HG02588 (cell line): Measurements from ENCODE around the gene SYF2.
A peak's percentile ranks its signal among the peaks of the same experiment; 100 is the strongest.
"Not testable (repeated sequence)": the region's sequence is repeated elsewhere in the genome, so short reads cannot be mapped to it uniquely, and the experiment has no call there.

Source experiments
- ATAC-seq: cut with Tn5 transposase; IDR thresholded peaks from one replicate; pipeline ENCODE4 v1.9.1; 2021; ENCODE audit warnings: mild to moderate bottlenecking, moderate library complexity; ENCODE audit not compliant: unreplicated experiment

SYF2 gene

GRCh38 chr1:25232027-25232865 lies at the start of gene SYF2:
SYF2 (minus strand) TSS chr1:25232502; CDS start chr1:25232467, 35 bp downstream.
- ATAC-seq: peak; percentile 74

DNA sequence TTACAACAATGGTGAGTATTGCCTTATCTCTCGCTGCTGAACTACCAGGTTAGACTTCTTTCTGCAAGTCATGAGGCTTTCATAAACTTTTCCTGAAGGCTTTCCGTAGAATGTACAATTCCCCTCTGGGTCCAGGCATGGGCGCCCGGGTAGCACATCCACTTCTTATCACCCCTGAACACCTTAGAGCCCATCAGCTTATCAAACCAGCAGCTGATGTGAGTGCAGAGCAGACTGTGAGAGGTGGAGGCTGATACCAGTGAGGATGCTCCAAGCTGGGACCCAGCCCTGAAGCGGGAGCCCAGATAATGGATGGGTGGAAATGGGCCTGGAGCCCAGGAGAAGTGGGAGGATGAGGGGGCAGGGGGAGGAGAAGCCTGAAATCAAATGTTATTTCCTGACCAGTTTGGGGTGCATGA lies 47.4 kb upstream of the SYF2 start:
- not testable (repeated sequence) for ATAC-seq

DNA sequence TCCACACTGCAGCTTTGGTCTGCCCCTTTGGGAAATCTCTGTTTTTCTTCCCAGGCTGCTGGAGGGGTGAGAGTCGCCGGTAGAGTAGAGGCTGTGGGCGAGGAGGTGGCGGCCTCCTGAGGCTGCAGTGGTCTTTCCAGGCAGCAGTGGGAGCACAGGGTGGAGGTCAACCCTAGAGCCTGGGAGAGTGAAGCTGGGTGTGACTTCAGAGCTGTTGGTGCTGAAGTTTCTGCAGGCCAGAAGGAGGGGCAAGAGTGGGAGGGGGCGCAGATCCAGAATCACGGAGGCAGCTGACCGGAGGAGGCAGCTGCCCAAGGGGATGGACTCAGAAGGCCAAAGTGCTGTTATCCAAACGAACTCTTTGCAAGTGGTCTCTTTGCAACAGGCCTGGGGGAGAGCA lies 46.5 kb upstream of the SYF2 start:
- not testable (repeated sequence) for ATAC-seq

GRCh38 chr1:25278358-25278757 lies 46.1 kb upstream of the SYF2 start:
- ATAC-seq: not testable (repeated sequence)

DNA sequence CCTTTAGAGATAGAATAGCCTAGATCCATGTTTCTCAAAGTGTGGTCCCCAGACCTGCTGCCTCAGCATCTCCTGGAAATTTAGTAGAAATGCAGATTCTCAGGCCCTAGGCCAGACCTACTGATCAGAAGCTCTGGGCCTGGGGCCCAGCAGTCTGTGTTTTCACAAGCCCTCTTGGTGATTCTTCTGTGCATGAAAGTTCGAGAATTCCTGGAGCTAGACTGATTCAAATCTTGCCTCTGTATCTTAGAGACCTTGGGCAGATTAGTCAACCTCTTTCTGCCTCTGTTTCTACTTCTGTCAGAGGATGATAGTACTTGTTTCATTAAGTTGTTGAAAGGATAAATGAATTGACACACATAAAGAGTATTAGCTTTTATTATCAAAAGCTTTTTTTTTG lies 45.0 kb upstream of the SYF2 start:
- ATAC-seq: not testable (repeated sequence)

DNA sequence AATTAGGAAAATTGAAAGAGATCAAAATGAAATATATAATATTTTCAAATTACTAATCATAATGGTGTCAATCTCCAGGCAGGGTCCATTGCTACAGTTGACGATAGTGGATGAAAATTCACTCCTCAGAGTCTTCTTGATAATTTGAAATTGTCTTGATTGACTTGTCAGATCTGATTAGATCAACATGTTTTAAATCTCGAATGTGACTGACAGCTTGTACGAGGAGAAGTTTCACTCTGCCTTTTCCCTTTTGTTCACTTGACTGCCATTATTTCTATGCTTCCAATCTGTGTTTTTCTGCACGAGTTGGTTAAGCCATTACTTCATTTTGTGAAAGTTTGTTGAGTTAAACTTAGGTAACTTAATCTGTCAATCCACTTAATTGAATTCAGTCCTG lies 43.3 kb upstream of the SYF2 start:
- not testable (repeated sequence) for ATAC-seq

- ATAC-seq: not testable (repeated sequence)
Measured at GRCh38 chr1:25272238-25272637, 39.9 kb upstream of the SYF2 start, which contains the start of gene RHD. RHD (plus strand) TSS chr1:25272509; CDS start chr1:25272548, 39 bp downstream.

- not testable (repeated sequence) for ATAC-seq
Measured at GRCh38 chr1:25268143-25268760, 36.0 kb upstream of the SYF2 start.

DNA sequence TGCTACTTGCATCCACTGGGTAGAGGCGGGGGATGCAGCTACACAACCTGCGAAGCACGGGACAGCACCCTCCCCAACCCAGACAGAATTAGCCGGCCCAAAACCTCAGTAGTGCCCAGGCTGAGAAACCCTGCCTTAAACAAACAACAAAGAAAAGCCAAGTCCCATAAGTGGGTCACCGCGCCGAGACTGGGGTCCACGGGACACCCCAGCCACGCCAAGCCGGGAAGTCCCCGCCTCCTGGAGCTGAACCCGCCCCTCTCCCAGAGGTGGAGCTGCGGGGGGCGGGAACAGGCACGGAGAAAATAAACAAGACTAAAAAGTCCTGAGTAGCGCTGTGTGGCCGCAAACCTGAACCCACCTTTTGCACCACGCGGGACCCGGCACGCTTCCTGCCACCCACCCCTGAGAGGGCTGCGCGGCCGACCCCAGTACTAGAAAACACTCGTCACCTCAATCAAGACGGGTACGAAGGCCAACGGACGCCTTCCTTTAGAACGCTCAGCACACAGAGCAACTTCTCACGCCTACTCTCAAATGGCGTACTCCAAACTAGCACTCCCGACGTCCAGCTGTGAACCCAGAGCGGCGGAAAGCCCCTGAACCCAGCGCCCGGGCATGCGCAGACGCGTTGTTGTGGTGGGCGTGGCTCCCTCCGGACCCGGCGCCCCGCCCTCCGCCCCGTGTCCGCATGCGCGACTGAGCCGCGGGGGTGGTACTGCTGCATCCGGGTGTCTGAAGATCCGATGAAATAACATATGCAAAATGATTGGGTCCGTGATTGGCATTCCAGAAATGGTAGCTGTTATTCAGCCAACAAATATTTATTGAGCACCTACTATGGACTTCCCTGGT lies 35.2 kb upstream of the SYF2 start:
- peak; percentile 78 for ATAC-seq

DNA sequence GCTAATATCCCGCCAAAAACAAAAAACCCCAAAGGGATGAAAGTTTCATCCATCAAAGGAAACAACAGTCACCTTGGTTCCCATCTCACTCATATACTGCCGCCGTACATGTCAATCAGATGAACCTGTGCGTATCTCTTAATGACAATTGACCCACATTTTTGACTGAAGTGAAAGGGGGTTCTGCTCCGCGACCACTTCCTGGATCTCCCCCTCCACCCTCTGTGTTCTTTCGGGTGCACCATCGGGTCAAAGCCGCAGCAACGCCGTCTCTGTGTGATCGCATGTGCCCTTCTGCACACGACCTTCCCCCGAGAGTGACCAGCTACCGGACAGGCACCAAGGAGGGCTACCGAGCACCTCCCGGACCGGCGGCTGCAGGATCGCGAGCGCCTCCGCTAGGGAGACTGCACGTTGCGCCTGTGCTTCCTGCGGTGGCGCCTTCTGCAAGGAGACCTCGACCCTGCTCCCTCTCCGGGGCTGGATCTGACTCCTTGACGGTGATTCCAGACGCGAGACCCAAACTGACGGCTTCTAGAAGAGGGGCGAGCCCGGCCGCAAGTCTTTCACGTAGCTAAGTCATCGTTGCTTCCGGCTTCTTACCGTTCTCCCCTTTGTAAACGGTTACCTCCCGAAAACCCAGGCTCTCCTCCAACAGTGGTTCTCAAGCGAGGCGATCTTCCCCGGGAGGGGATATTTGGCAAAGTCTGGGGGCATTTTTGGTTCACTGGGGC lies 34.4 kb upstream of the SYF2 start:
- ATAC-seq: peak; percentile 29

DNA sequence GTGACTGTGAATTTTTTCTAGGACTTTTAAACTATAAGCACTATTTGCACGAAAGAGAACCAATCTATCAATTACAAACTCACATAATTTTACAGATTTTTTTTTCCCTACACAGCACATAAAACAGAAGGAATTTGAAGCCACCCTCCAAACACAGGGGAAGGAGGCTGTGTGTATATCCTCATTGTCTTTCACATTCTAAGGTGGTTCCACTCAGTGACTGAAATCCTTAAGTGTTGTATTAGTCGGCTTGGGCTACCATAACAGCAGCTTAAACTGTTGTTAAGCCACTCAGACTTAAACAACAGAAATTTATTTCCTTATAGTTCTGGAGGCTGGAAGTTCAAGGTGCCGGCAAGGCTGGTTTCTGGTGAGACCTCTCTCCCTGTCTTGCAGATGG lies 28.0 kb upstream of the SYF2 start:
- ATAC-seq: not testable (repeated sequence)

- ATAC-seq: not testable (repeated sequence)
Measured at GRCh38 chr1:25259813-25260212, 27.5 kb upstream of the SYF2 start.

GRCh38 chr1:25257196-25257595 lies 24.9 kb upstream of the SYF2 start:
- no peak for ATAC-seq

DNA sequence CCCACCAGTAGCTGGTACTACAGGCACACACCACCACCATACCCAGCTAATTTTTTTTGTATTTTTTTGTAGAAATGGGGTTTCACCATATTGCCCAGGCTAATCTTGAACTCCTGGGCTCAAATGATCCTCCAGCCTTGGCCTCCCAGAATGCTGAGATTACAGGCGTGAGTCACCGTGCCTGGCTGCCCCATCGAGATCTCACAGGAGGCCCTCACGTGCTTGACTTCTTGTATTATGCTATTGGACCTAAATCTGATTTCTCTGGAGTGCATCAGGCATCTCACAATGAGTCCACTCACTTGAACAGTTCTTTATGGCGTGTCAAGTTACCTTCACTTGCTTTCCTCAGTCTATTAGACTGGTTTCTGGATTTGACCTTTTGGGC lies 24.3 kb upstream of the SYF2 start:
- no peak for ATAC-seq

DNA sequence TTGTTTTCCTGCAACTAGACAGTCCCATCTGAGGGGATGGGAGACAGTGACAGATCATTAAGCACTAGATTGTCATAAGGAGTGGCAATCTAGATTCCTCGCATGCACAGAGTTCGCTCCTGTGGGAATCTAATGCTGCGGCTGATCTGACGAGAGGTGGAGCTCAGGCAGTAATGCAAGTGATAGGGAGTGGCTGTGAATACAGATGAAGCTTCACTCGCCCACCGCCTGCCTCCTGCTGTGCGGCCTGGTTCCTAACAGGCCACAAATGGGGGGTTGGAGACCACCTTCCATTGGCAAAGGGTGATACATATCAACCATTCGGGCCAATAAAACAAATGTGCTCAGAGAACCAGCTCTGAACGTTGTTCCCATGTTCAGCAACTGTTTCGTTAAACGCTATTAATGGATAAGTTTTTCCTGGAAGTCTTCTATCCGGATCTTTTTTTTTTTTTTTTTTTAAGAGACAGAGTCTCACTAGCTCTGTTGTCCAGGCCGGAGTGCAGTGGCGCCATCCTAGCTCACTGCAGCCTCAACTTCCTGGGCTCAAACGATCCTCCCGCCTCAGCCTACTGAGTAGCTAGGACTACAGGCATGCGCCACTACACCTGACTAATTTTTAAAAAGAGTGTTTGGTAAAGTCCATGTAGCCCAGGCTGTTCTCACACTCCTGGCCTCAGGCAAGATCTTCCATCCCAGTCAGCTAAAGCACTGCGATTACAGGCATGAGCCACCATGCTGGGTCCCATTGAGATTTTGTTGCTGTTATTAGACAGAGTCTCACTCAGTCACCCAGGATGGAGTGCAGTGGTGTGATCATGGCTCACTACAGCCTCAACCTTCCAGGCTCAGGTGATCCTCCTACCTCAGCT lies 23.6 kb upstream of the SYF2 start:
- no peak for ATAC-seq

- no peak for ATAC-seq
Measured at GRCh38 chr1:25253911-25254310, 21.6 kb upstream of the SYF2 start.

- no peak for ATAC-seq
Measured at GRCh38 chr1:25247829-25248754, 15.8 kb upstream of the SYF2 start.

DNA sequence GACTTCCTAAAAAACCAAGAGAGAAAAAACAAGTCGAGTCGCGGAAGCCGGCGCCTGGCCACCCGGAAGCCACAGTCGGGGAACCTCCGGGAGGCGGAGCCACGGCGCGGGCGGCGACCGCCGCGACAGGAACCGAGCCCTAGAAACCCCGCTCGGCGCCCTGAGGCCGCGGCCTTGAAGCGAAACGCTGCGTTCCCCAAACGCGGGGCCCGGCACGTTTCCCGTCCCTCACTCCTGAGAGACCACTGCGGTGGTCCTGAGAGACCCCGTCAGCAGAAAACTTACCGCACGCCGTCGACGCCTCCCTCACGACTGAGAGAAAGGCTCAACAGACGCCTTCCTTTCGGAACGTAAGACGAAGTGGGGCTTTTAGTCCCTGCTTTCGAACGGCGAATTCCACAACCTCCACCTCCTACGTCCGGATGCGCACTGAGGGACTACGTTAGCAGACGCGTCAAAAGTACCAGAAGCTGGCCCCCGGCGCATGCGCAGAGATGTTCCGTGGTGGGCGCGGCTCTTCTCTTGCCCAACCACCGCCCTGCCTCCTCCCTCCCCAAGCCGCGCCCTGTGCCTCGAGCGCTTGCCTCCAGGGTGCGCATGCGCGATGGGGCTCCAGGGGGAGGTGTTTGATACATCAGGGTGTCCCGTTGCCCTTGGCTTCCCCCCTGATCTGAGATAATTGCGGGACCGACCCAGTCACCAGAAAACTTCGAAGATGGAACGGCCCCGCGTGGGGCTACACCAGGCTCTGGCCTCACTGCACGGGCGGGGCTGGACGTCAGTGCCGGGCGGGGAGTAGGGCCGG lies 14.9 kb upstream of the SYF2 start, which contains the start of gene RSRP1:
Gene RSRP1, minus strand, starts transcription at position 431 of the 805 bp plus-strand sequence. CDS start 491 bp downstream, outside the sequence.
- ATAC-seq: peak; percentile 71
